Measurements from ENCODE around the gene PPCDC. TPM values are rescaled to one million over a fixed set of nuclear protein-coding genes. Genes with fewer than 3 reads are reported as not detected.
A peak's percentile ranks its signal among the peaks of the same experiment; 100 is the strongest.
"Not testable (repeated sequence)": the region's sequence is repeated elsewhere in the genome, so short reads cannot be mapped to it uniquely, and the experiment has no call there.

Gene PPCDC
- total RNA-seq, 2 experiments from 2014 or later = 19.6 to 20.7 TPM

DNA sequence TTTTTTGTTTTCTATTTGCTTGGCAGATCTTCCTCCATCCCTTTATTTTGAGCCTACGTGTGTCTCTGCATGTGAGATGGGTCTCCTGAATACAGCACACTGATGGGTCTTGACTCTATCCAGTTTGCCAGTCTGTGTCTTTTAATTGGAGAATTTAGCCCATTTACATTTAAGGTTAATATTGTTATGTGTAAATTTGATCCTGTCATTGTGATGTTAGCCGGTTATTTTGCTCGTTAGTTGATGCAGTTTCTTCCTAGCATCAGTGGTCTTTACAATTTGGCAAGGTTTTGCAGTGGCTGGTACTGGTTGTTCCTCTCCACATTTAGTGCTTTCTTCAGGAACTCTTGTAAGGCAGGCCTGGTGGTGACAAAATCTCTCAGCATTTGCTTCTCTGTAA lies 62.3 kb downstream of the PPCDC start:
- H3K4me3 Mint-ChIP-seq; H3K36me3 Mint-ChIP-seq (ENCODE audit: low read depth); CTCF ChIA-PET; H3K4me1 Mint-ChIP-seq; H3K27ac Mint-ChIP-seq; DNase-seq; POLR2A ChIA-PET: not testable (repeated sequence)
- H3K9me3 Mint-ChIP-seq = peaks cover 14% of the 10 kb centered on the region
- H3K27me3 Mint-ChIP-seq = peaks cover 46% of the 10 kb centered on the region

GRCh38 chr15:75089456-75090387 lies 66.3 kb downstream of the PPCDC start:
- H3K36me3 Mint-ChIP-seq (ENCODE audit: low read depth) = peaks cover 2% of the 10 kb centered on the region
- H3K4me1 Mint-ChIP-seq = peaks cover 9% of the 10 kb centered on the region
- H3K27me3 Mint-ChIP-seq = peaks cover 22% of the 10 kb centered on the region
- CTCF ChIA-PET = interaction anchor here (1.0 to 2.0 kb wide), 7 partner anchors 9 to 46 kb away, joined by 3 to 6 read pairs (median 4); no protein-coding TSS in a partner anchor
- H3K27ac Mint-ChIP-seq = peak overlapping the region; percentile 41
- peaks cover 14% of the 10 kb centered on the region for H3K9me3 Mint-ChIP-seq
- no peak overlapping the region for H3K4me3 Mint-ChIP-seq
- DNase-seq = no peak
- POLR2A ChIA-PET = no interaction called here

DNA sequence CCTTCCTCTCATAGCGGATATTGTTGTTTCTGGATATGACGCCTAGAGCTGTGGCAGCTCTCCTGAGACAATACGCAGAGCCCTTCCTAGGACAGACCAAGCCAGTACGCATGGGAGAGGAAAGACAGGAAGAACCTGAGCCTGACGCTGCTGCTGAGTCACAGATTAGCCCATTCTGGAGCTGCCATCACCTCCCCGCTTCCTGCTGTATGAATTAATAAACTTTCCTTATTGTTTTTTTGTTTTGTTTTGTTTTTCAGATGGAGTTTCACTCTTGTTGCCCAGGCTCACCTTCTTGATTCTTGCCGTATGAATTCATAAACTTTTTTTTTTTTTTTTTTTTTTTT lies 67.0 kb downstream of the PPCDC start:
- Mint-ChIP-seq H3K9me3 (peaks cover 14% of the 10 kb centered on the region), H3K36me3 (ENCODE audit: low read depth) (peaks cover 2% of the 10 kb centered on the region), H3K27ac (no peak overlapping the region), H3K4me1 (peaks cover 9% of the 10 kb centered on the region), H3K4me3 (no peak overlapping the region), H3K27me3 (peaks cover 18% of the 10 kb centered on the region)
- ChIA-PET POLR2A (no interaction called here), CTCF (interaction anchor here (1.0 to 2.0 kb wide), 5 partner anchors 8 to 29 kb away, joined by 3 to 6 read pairs (median 5); no protein-coding TSS in a partner anchor)
- no peak for DNase-seq

DNA sequence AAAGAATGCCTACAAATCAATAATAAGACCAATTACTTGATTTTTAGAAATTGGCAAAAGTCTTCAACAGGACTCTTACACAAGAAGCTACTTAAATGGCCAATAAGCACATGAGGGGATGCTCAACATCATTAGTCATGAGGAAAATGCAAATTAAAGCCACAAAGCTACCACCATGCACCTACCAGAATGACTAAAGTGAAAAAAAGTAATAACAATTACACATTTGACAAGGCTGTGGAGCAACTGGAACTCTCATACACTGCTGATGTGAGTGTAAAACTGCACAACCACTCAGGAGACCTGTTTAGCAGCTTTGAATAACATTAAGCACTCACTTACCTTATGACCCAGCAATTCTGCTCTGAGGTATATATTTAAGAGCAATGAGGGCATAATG lies 68.4 kb downstream of the PPCDC start:
- Mint-ChIP-seq H3K9me3 (peaks cover 2% of the 10 kb centered on the region), H3K36me3 (ENCODE audit: low read depth) (peaks cover 2% of the 10 kb centered on the region), H3K27ac (no peak overlapping the region), H3K4me1 (peaks cover 11% of the 10 kb centered on the region), H3K27me3 (peaks cover 14% of the 10 kb centered on the region), H3K4me3 (no peak overlapping the region)
- ChIA-PET CTCF (no interaction called here), POLR2A (interaction anchor here (0.6 to 0.7 kb wide), 3 partner anchors 9 to 55 kb away, joined by 3 to 6 read pairs (median 3); no protein-coding TSS in a partner anchor)
- no peak for DNase-seq

DNA sequence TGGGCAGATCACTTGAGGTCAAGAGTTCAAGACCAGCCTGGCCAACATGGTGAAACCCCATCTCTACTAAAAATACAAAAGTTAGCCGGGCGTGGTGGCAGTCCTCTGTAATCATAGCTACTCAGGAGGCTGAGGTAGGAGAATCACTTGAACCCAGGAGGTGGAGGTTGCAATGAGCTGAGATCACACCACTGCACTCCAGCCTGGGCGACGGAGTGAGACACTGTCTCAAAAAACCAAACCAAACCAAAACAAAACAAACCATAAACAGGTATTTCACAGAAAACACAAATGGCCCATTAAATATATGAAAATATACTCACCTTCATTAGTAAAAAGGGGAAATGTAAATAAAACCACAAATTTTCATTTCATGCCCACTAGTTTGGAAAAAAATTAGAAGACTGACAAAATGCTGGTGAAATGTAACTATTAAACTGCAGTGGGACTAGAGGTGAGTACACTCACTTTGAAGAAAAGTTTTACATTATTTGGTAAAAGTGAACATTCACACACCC lies 71.6 kb downstream of the PPCDC start:
- CTCF ChIA-PET = interaction anchor here (1.9 kb wide), 1 partner anchor 10 kb away, joined by 5 read pairs; no protein-coding TSS in a partner anchor
- H3K9me3 Mint-ChIP-seq = not testable (repeated sequence)

DNA sequence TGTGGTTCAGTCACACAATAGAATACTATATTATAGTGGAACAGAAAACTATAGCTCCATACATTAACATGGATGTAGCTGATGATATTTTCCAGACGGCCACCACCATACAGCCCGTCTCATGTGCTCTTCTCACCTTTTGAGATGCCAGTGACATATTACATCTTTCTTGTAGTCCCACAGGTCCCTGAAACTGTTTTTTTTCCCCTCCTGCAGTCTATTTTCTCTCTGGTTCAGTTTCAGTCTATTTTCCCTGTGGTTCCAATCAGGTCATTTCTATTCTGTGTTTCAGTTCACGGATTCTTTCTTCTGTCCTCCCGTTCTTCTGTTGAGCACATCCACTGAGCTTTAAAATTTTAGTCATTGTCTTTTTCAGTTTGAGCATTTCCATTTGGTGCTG lies 72.2 kb downstream of the PPCDC start:
- ChIA-PET POLR2A (interaction anchor here (0.7 kb wide), 1 partner anchor 726 kb away, joined by 5 read pairs; no protein-coding TSS in a partner anchor), CTCF (interaction anchor here (1.9 kb wide), 1 partner anchor 10 kb away, joined by 5 read pairs; no protein-coding TSS in a partner anchor)
- no peak for DNase-seq
- Mint-ChIP-seq H3K9me3 (no peaks in the 10 kb centered on the region), H3K4me1 (peaks cover 8% of the 10 kb centered on the region), H3K4me3 (no peak overlapping the region), H3K27ac (no peak overlapping the region), H3K27me3 (peaks cover 16% of the 10 kb centered on the region), H3K36me3 (ENCODE audit: low read depth) (peaks cover 2% of the 10 kb centered on the region)

More for the DNA sequence above, 71.6 kb downstream of the PPCDC start:
- H3K36me3 Mint-ChIP-seq (ENCODE audit: low read depth); H3K4me3 Mint-ChIP-seq; H3K27ac Mint-ChIP-seq; DNase-seq; POLR2A ChIA-PET: not testable (repeated sequence)
- Mint-ChIP-seq H3K4me1 (peaks cover 11% of the 10 kb centered on the region), H3K27me3 (peaks cover 16% of the 10 kb centered on the region)

- Mint-ChIP-seq H3K4me1 (peaks cover 2% of the 10 kb centered on the region), H3K9me3 (no peaks in the 10 kb centered on the region), H3K4me3 (no peak overlapping the region), H3K27ac (no peak overlapping the region), H3K36me3 (ENCODE audit: low read depth) (peaks cover 2% of the 10 kb centered on the region), H3K27me3 (peaks cover 13% of the 10 kb centered on the region)
- no peak for DNase-seq
- ChIA-PET POLR2A (no interaction called here), CTCF (interaction anchor here (1.0 to 1.9 kb wide), 4 partner anchors 8 to 104 kb away, joined by 3 to 6 read pairs (median 3); partner anchors contain the start of gene C15orf39)
Observed at GRCh38 chr15:75097939-75098338, 74.5 kb downstream of the PPCDC start.

GRCh38 chr15:75098404-75098803 lies 75.0 kb downstream of the PPCDC start:
- CTCF ChIA-PET = interaction anchor here (1.0 to 1.9 kb wide), 4 partner anchors 8 to 103 kb away, joined by 3 to 6 read pairs (median 3); partner anchors contain the start of gene C15orf39
- no peaks in the 10 kb centered on the region for H3K9me3 Mint-ChIP-seq
- H3K36me3 Mint-ChIP-seq (ENCODE audit: low read depth) = peaks cover 2% of the 10 kb centered on the region
- H3K4me3 Mint-ChIP-seq = no peak overlapping the region
- no peak overlapping the region for H3K27ac Mint-ChIP-seq
- H3K4me1 Mint-ChIP-seq = peaks cover 4% of the 10 kb centered on the region
- DNase-seq = no peak
- POLR2A ChIA-PET = no interaction called here
- peaks cover 16% of the 10 kb centered on the region for H3K27me3 Mint-ChIP-seq

Other genes starting within 250 kb of the PPCDC start
- 100 to 1,000 TPM; 315 to 348 TPM for gene CSK, start 241.5 kb upstream of the PPCDC start, total RNA-seq
- under 1 TPM; 0.87 to 0.92 TPM for gene LMAN1L, start 210.8 kb upstream of the PPCDC start, total RNA-seq
- under 1 TPM; 0.12 to 0.19 TPM for gene CPLX3, start 197.0 kb upstream of the PPCDC start, total RNA-seq
- gene ULK3, start 180.4 kb upstream of the PPCDC start, total RNA-seq = 10 to 100 TPM; 56.6 to 66.4 TPM
- gene SCAMP2, start 150.2 kb upstream of the PPCDC start, total RNA-seq = 100 to 1,000 TPM; 126 to 128 TPM
- gene MPI, start 133.5 kb upstream of the PPCDC start, total RNA-seq = 10 to 100 TPM; 58.1 to 64.1 TPM
- gene FAM219B, start 116.7 kb upstream of the PPCDC start, total RNA-seq = 10 to 100 TPM; 65.8 to 68.2 TPM
- gene COX5A, start 85.5 kb upstream of the PPCDC start, total RNA-seq = 100 to 1,000 TPM; 236 to 239 TPM
- 1 to 10 TPM; 6.4 TPM for gene RPP25, start 66.8 kb upstream of the PPCDC start, total RNA-seq
- gene SCAMP5, start 28.0 kb upstream of the PPCDC start, total RNA-seq = 1 to 10 TPM; 2.0 to 3.0 TPM
- 10 to 100 TPM; 47.0 to 48.6 TPM for gene C15orf39, start 178.3 kb downstream of the PPCDC start, total RNA-seq
- not detected for gene GOLGA6C, start 234.7 kb downstream of the PPCDC start, total RNA-seq

Data from activated CD4-positive, alpha-beta T cell treated with anti-CD3 and anti-CD28 coated beads, Interleukin-2, amount 10 ng/mL, durations not matched to agents 7 days and 5 days (primary cell).